ENCODE results near the gene FAM168A.

GRCh38 chr11:73640592-73640991 is 42.7 kb upstream of the FAM168A start:
- no peak for TF ChIP-seq TAF1 (IDR thresholded peaks at IDR 0.05; ENCODE audit: control insufficient read depth, extremely low read depth, insufficient read depth, low read length, severe bottlenecking)
- no peak for TF ChIP-seq MEF2D (tag; conservative IDR thresholded peaks at IDR 0.05; ENCODE audit: low read depth)
- TF ChIP-seq E2F1 (CRISPR knock-in tag; IDR thresholded peaks at IDR 0.05), result no peak
- no peak for TF ChIP-seq PRPF4 (IDR thresholded peaks at IDR 0.05; ENCODE audit: insufficient read depth, low read depth, low read length, poor library complexity, severe bottlenecking)
- no peak for TF ChIP-seq CTCF (IDR thresholded peaks at IDR 0.05 in 2 of 3, conservative IDR thresholded peaks at IDR 0.05 in 1 of 3; ENCODE audit: insufficient read depth in 2 of 3, low read depth in 1 of 3, low read length in 3 of 3)
